Activated T-cell treated with anti-CD3 and anti-CD28 coated beads, Interleukin-2, amount 50 U/mL, for 4 hours (primary cell): ENCODE results near the gene GLRX3. TPM values are rescaled to one million over a fixed set of nuclear protein-coding genes. Genes with fewer than 3 reads are reported as not detected.
A peak's percentile ranks its signal among the peaks of the same experiment; 100 is the strongest.

ENCODE experiments used
- ATAC-seq, 2 donors: fragments of 200-7000 bp; cut with Tn5 transposase; one replicate each; pipeline ENCODE4 v1.10.0; 2021
- DNase-seq: peaks from one replicate; pipeline ENCODE4 v3.0.0-alpha.2; 2020
- H3K27me3 Mint-ChIP-seq: one replicate; pipeline ENCODE4 v1.8.0; 2021; ENCODE audit warnings: low read depth, mixed read lengths
- H3K36me3 Mint-ChIP-seq: one replicate; pipeline ENCODE4 v1.8.0; 2022; ENCODE audit warnings: mixed read lengths; ENCODE audit not compliant: insufficient read depth
- H3K4me1 Mint-ChIP-seq: one replicate; pipeline ENCODE4 v1.8.0; 2021; ENCODE audit warnings: low read depth, mixed read lengths
- H3K4me3 Mint-ChIP-seq: one replicate; pipeline ENCODE4 v1.8.0; 2021; ENCODE audit warnings: mild to moderate bottlenecking, moderate library complexity, mixed read lengths
- H3K9me3 Mint-ChIP-seq: one replicate; pipeline ENCODE4 v1.8.0; 2021; ENCODE audit warnings: mixed read lengths
- total RNA-seq, 3 donors: library from RNA; stranded (reverse); gene quantifications; one replicate each; pipeline ENCODE4 v1.2.1, GENCODE V29; 2021

GLRX3 gene
- total RNA-seq, 3 donors from 2014 or later = 170 to 178 (median 172) TPM

GRCh38 chr10:130159192-130159794 is 23.1 kb downstream of the GLRX3 start:
- H3K9me3 Mint-ChIP-seq = no peaks in the 10 kb centered on the region
- no peaks in the 10 kb centered on the region for H3K27me3 Mint-ChIP-seq
- ATAC-seq (no peak), DNase-seq (no peak)
- no peak overlapping the region for H3K4me3 Mint-ChIP-seq
- peaks cover 30% of the 10 kb centered on the region for H3K36me3 Mint-ChIP-seq
- peaks cover 25% of the 10 kb centered on the region for H3K4me1 Mint-ChIP-seq

DNA sequence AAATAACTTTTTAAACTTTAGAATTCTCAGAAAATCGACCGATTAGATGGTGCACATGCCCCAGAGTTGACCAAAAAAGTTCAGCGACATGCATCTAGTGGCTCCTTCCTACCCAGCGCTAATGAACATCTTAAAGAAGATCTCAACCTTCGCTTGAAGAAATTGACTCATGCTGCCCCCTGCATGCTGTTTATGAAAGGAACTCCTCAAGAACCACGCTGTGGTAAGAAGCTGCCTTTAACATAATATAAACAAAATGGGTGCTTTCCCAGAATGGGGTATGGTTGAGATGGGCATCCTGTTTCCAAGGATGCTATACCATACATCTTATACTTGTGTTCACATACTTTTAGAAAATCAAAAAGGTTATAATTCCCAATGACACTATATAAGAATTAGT is 24.6 kb downstream of the GLRX3 start:
- ATAC-seq (peak in 1 of 2 donors; percentile 25), DNase-seq (no peak)
- H3K4me3 Mint-ChIP-seq = no peak overlapping the region
- H3K36me3 Mint-ChIP-seq = peaks cover 27% of the 10 kb centered on the region
- H3K9me3 Mint-ChIP-seq = no peaks in the 10 kb centered on the region
- H3K4me1 Mint-ChIP-seq = peaks cover 16% of the 10 kb centered on the region
- H3K27me3 Mint-ChIP-seq = no peaks in the 10 kb centered on the region

DNA sequence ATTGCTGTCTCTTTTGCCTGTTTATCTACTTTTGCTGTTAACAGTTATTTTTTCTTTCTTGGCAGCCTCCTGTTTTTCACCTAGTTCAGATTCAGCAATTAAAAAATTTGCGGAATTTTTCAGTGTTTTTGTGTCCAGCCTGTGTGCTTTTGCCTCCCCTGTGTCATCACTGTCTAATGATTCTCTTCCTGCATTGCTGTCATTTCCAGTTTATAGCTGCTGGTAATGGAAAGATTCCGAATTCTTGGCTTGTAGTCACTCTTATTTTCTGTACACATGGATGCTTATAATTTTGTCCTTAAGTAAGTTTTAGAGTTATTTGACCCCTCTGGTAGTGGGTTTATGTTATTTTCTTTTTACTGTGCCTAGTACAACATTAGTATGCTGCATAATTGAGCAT is 25.1 kb downstream of the GLRX3 start:
- peaks cover 32% of the 10 kb centered on the region for H3K36me3 Mint-ChIP-seq
- H3K4me3 Mint-ChIP-seq = no peak overlapping the region
- DNase-seq = no peak
- no peaks in the 10 kb centered on the region for H3K9me3 Mint-ChIP-seq
- H3K4me1 Mint-ChIP-seq = peaks cover 19% of the 10 kb centered on the region
- no peak for ATAC-seq
- H3K27me3 Mint-ChIP-seq = no peaks in the 10 kb centered on the region

DNA sequence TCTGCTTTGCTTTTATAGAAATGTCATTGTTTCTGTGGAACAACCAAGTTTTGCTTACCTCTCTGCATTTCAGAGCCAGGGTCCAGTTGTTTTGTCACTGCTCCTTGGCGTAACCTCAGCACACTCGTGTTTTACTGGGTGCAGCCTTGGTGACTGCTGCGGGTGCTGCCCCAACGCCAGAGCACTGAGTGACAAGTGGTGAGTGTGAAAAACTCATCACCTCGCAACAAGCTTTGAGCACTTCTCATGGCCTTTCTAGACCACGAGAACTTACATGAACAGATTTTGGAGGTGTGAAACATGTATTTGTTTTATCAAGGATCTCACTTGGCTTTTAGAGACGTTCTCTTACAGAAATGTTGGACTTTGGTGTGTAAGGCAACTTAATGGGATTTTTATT is 31.0 kb downstream of the GLRX3 start:
- DNase-seq (no peak), ATAC-seq (no peak)
- H3K4me3 Mint-ChIP-seq = no peak overlapping the region

GRCh38 chr10:130167707-130168106 is 31.5 kb downstream of the GLRX3 start:
- DNase-seq (no peak), ATAC-seq (no peak)
- Mint-ChIP-seq H3K4me3 (no peak overlapping the region), H3K27me3 (no peaks in the 10 kb centered on the region), H3K9me3 (no peaks in the 10 kb centered on the region), H3K4me1 (peaks cover 39% of the 10 kb centered on the region), H3K36me3 (peaks cover 45% of the 10 kb centered on the region)

More for the DNA sequence above, 31.0 kb downstream of the GLRX3 start:
- no peaks in the 10 kb centered on the region for H3K9me3 Mint-ChIP-seq
- H3K4me1 Mint-ChIP-seq = peaks cover 39% of the 10 kb centered on the region
- no peaks in the 10 kb centered on the region for H3K27me3 Mint-ChIP-seq
- H3K36me3 Mint-ChIP-seq = peaks cover 49% of the 10 kb centered on the region

GRCh38 chr10:130169136-130169859 is 33.1 kb downstream of the GLRX3 start:
- Mint-ChIP-seq H3K9me3 (no peaks in the 10 kb centered on the region), H3K4me1 (peaks cover 52% of the 10 kb centered on the region), H3K36me3 (peaks cover 47% of the 10 kb centered on the region), H3K4me3 (no peak overlapping the region), H3K27me3 (no peaks in the 10 kb centered on the region)
- ATAC-seq (peak in 1 of 2 donors; percentile 30), DNase-seq (no peak)

DNA sequence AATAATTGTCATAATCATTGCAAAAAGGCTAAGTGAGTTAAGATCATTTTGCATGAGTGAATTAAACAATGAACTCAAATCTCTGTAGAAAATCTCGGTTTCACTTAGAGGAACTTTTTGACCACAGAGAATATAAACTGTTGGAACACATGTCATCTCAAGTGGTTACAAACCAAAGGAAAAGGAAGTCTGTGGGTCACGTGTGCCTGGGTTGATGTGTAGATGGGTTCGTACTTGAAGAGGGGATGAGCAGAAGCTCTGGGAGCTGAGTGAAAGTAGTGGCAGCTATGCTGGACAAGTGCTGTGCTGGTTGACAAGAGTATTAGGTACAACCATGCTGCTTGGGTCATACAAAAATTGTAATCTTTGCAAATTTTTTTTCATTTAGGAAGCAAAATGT is 35.0 kb downstream of the GLRX3 start:
- Mint-ChIP-seq H3K4me1 (peaks cover 58% of the 10 kb centered on the region), H3K9me3 (no peaks in the 10 kb centered on the region), H3K27me3 (no peaks in the 10 kb centered on the region), H3K36me3 (peaks cover 50% of the 10 kb centered on the region), H3K4me3 (no peak overlapping the region)
- DNase-seq (no peak), ATAC-seq (peak; percentile 48 to 69)

- Mint-ChIP-seq H3K36me3 (peaks cover 42% of the 10 kb centered on the region), H3K4me1 (peaks cover 45% of the 10 kb centered on the region), H3K9me3 (no peaks in the 10 kb centered on the region), H3K4me3 (no peak overlapping the region), H3K27me3 (no peaks in the 10 kb centered on the region)
- ATAC-seq = no peak
- DNase-seq = no peak
Measured at GRCh38 chr10:130174328-130174727, 38.1 kb downstream of the GLRX3 start.

GRCh38 chr10:130175074-130175473 is 38.9 kb downstream of the GLRX3 start:
- H3K27me3 Mint-ChIP-seq = no peaks in the 10 kb centered on the region
- H3K9me3 Mint-ChIP-seq = no peaks in the 10 kb centered on the region
- H3K4me1 Mint-ChIP-seq = peaks cover 41% of the 10 kb centered on the region
- ATAC-seq (peak in 1 of 2 donors; percentile 53), DNase-seq (no peak)
- peaks cover 39% of the 10 kb centered on the region for H3K36me3 Mint-ChIP-seq
- no peak overlapping the region for H3K4me3 Mint-ChIP-seq

DNA sequence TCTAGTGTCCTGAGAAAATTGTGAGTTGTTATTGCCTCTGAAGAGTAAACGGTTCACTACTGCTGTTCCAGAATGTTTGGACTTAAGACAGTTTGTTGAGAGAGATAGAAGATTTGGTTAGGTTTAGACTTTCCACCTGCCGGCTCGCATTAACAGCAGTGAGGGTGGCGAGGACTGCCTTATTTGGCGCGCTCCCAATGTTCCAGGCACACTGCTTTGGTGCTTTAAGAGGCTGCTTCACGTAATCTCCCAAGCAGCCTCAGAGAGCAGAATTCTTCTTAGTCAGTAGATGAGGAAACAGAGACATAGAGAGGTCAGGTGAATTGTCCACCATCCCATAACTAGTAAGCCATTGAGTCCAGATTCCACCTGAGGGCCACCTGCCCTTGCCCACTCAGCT is 41.1 kb downstream of the GLRX3 start:
- H3K4me3 Mint-ChIP-seq = no peak overlapping the region
- H3K36me3 Mint-ChIP-seq = peaks cover 33% of the 10 kb centered on the region
- ATAC-seq (no peak), DNase-seq (no peak)
- no peaks in the 10 kb centered on the region for H3K9me3 Mint-ChIP-seq
- H3K27me3 Mint-ChIP-seq = no peaks in the 10 kb centered on the region
- H3K4me1 Mint-ChIP-seq = peaks cover 28% of the 10 kb centered on the region

DNA sequence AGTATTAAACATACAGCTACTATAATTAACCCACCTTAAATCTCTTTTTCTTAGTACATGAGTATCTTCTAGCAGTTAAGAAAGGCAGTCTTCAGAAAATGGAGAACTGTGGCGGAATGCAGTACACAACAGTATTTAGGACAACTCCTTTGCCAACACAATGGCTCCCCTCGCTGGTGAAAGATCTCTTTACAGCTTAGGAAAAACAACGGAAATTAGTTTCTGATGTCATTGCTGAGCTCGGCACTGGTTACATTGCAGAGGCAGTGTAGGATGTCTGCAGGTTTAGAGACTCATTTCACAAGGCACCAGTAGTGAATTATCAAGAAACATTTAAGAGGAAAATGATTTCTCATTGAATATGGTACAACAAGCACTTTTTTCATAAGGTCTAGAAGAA is 43.4 kb downstream of the GLRX3 start:
- Mint-ChIP-seq H3K27me3 (no peaks in the 10 kb centered on the region), H3K9me3 (no peaks in the 10 kb centered on the region), H3K4me3 (no peak overlapping the region), H3K4me1 (peaks cover 13% of the 10 kb centered on the region), H3K36me3 (peaks cover 33% of the 10 kb centered on the region)
- DNase-seq = no peak
- peak; percentile 82 to 84 for ATAC-seq

- H3K36me3 Mint-ChIP-seq = peaks cover 33% of the 10 kb centered on the region
- no peaks in the 10 kb centered on the region for H3K9me3 Mint-ChIP-seq
- no peak for ATAC-seq
- peaks cover 9% of the 10 kb centered on the region for H3K4me1 Mint-ChIP-seq
- DNase-seq = no peak
- H3K27me3 Mint-ChIP-seq = no peaks in the 10 kb centered on the region
- no peak overlapping the region for H3K4me3 Mint-ChIP-seq
Measured at GRCh38 chr10:130180416-130180815, 44.2 kb downstream of the GLRX3 start.

DNA sequence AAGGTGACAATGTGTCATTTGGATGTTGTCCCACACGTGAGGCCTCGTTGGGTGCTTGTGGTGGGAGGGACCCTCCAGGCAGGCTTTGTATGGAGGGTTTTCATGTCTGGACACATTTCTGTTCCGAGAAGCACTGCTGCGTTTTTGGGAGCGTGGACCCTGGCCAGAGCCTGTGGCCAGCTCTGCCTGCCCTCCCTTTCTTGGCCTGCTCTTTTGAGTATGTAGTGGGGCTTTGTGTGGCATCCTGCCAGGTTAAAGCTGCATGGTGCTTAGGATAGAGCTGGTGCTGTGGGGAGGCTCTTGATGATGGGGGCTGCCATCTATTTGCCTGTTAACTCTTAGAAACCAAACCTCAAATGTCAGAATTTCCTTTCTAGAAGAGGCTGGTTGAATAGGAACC is 45.7 kb downstream of the GLRX3 start:
- Mint-ChIP-seq H3K9me3 (no peaks in the 10 kb centered on the region), H3K36me3 (peaks cover 33% of the 10 kb centered on the region), H3K4me1 (peaks cover 8% of the 10 kb centered on the region), H3K27me3 (no peaks in the 10 kb centered on the region), H3K4me3 (no peak overlapping the region)
- DNase-seq (no peak), ATAC-seq (no peak)

GRCh38 chr10:130185591-130185990 is 49.4 kb downstream of the GLRX3 start:
- no peaks in the 10 kb centered on the region for H3K27me3 Mint-ChIP-seq
- H3K36me3 Mint-ChIP-seq = peaks cover 23% of the 10 kb centered on the region
- no peak for ATAC-seq

More at GRCh38 chr10:130185591-130185990, 49.4 kb downstream of the GLRX3 start:
- H3K9me3 Mint-ChIP-seq = no peaks in the 10 kb centered on the region
- H3K4me1 Mint-ChIP-seq = peaks cover 3% of the 10 kb centered on the region
- no peak overlapping the region for H3K4me3 Mint-ChIP-seq
- no peak for DNase-seq
